CD8-positive, alpha-beta memory T cell (primary cell): ENCODE results near the gene GPR152. TPM values are rescaled to one million over a fixed set of nuclear protein-coding genes. Genes with fewer than 3 reads are reported as not detected.
"Not testable (repeated sequence)": the region's sequence is repeated elsewhere in the genome, so short reads cannot be mapped to it uniquely, and the experiment has no call there.

ENCODE experiments used
- CTCF ChIA-PET: fragments of 350-600 bp; sonication (Branson Sonifier 250); formaldehyde crosslinking; loops from one replicate; lab custom pipeline; 2021; ENCODE audit warnings: antibody characterized with exemption; lab: Charles Lee
- POLR2A ChIA-PET: fragments of 350-600 bp; sonication (Branson Sonifier 250); formaldehyde crosslinking; loops from one replicate; lab custom pipeline; 2021; ENCODE audit warnings: antibody characterized with exemption; lab: Charles Lee
- DNase-seq, 5 donors: peaks; one replicate each; pipeline versions ENCODE4 v3.0.0 to v3.0.0-alpha.2; 2020 to 2022; ENCODE audit warnings: mixed read lengths in 1 of 5
- H3K27ac ChIP-seq: one replicate; pipeline ENCODE4 v1.7.0; 2013; ENCODE audit warnings: low read depth, mild to moderate bottlenecking, low read length, moderate library complexity
- H3K27me3 ChIP-seq: 2 replicates; pipeline ENCODE4 v1.7.0; 2013; ENCODE audit warnings: low read length, mild to moderate bottlenecking; ENCODE audit not compliant: insufficient read depth, poor library complexity, severe bottlenecking
- H3K36me3 ChIP-seq: 2 replicates; pipeline ENCODE4 v1.7.0; 2013; ENCODE audit warnings: mild to moderate bottlenecking, low read length, moderate library complexity; ENCODE audit not compliant: insufficient read depth
- H3K4me1 ChIP-seq: 2 replicates; pipeline ENCODE4 v1.7.0; 2013; ENCODE audit warnings: mild to moderate bottlenecking, low read length, moderate library complexity; ENCODE audit not compliant: insufficient read depth
- H3K4me3 ChIP-seq: 2 replicates; pipeline ENCODE4 v1.7.0; 2013; ENCODE audit warnings: mild to moderate bottlenecking, low read length
- H3K9me3 ChIP-seq: 2 replicates; pipeline ENCODE4 v1.7.0; 2013; ENCODE audit warnings: mild to moderate bottlenecking, low read length
- H3K27ac Mint-ChIP-seq, 8 donors: one replicate each; pipeline ENCODE4 v1.8.0; 2020 to 2021; ENCODE audit warnings: mixed read lengths in 8 of 8, mild to moderate bottlenecking in 6 of 8, inconsistent platforms in 3 of 8, moderate library complexity in 3 of 8
- H3K27me3 Mint-ChIP-seq, 2 donors: one replicate each; pipeline ENCODE4 v1.8.0; 2020 to 2021; ENCODE audit warnings: mixed read lengths in 2 of 2, mild to moderate bottlenecking in 1 of 2, moderate library complexity in 1 of 2
- H3K36me3 Mint-ChIP-seq, 3 donors: one replicate each; pipeline ENCODE4 v1.8.0; 2020 to 2021; ENCODE audit warnings: mixed read lengths in 3 of 3, inconsistent platforms in 1 of 3, mild to moderate bottlenecking in 1 of 3
- H3K4me1 Mint-ChIP-seq, 3 donors: one replicate each; pipeline ENCODE4 v1.8.0; 2020 to 2021; ENCODE audit warnings: mixed read lengths in 3 of 3, inconsistent platforms in 1 of 3, mild to moderate bottlenecking in 1 of 3
- H3K4me3 Mint-ChIP-seq, 7 donors: one replicate each; pipeline ENCODE4 v1.8.0; 2020 to 2021; ENCODE audit warnings: mixed read lengths in 7 of 7, mild to moderate bottlenecking in 6 of 7, moderate library complexity in 4 of 7, inconsistent platforms in 2 of 7
- H3K9me3 Mint-ChIP-seq, 5 donors: one replicate each; pipeline ENCODE4 v1.8.0; 2020 to 2022; ENCODE audit warnings: mixed read lengths in 5 of 5, mild to moderate bottlenecking in 3 of 5, moderate library complexity in 2 of 5, inconsistent platforms in 1 of 5
- polyA plus RNA-seq: library from polyadenylated mRNA; unstranded; fragments of 300-500 nt; fragmentation: Illumina TruSeq; gene quantifications from one replicate; pipeline ENCODE4 v1.2.3, GENCODE V29; 2021
- total RNA-seq, 2 experiments: library from RNA; stranded (reverse); gene quantifications; one replicate each; pipeline ENCODE4 v1.2.3, GENCODE V29; 2021

Gene GPR152
- total and polyA plus RNA-seq, 3 experiments from 2014 or later: 0.87 TPM; not detected in 2

DNA sequence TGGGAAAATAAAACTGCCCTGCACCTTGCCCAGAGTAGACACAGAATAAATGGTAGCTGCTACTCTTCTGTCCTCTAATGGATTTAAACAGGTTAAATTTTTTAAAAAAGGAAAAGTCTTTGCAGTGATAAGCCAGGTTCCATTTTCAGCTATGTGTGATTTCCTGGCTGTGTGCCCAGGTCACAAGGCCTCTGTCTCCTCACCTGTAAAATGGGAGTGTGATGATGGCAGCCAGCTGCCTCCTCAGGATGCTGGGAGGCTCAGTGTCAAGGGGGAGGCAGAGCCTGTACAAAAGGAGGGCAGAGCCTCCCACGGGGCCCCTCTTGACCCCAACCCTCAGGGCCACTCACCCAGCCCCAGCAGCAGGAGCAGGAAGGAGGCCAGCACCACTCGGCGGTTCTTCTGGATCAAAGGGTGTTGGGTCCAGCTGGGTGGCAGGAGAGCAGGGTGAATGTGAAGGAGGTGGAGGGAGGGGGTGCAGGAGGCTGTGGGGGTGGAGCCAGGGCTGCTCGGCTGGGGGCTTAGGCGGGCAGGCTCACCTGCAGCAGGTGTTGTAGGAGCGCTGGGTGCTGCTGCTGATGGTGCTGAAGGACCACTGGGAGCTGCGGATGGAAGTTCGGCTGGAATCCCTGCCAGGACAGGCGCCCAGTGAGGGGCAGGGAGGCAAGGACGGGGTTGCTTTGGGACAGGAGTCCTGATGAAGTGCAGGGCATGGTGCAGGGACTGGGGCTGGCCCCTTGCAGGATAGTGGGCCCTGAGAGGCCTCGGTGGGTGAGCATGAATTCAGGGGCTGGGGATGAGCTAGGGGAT, 14.6 kb upstream of the GPR152 start:
- Mint-ChIP-seq H3K4me1 (peaks cover 11 to 48% (median 34%) of the 10 kb centered on the region in 3 donors), H3K27ac (peak overlapping the region; percentile 39 to 97 (median 73)), H3K36me3 (peaks cover 0 to 11% (median 0%) of the 10 kb centered on the region in 3 donors), H3K9me3 (no peaks in the 10 kb centered on the region), H3K27me3 (no peaks in the 10 kb centered on the region), H3K4me3 (peak overlapping the region; percentile 62 to 92 (median 88))
- Histone ChIP-seq H3K27me3 (no peaks in the 10 kb centered on the region), H3K36me3 (no peaks in the 10 kb centered on the region), H3K27ac (no peak overlapping the region), H3K4me1 (peaks cover 39% of the 10 kb centered on the region), H3K9me3 (no peaks in the 10 kb centered on the region), H3K4me3 (no peak overlapping the region)
- DNase-seq: no peak
- ChIA-PET CTCF (interaction anchor here (0.6 to 4.8 kb wide), 9 partner anchors 15 to 85 kb away, joined by 3 to 38 read pairs (median 5); partner anchors contain the start of genes GPR152, PITPNM1, PPP1CA and PTPRCAP), POLR2A (interaction anchor here (0.6 to 3.9 kb wide), 6 partner anchors 25 to 65 kb away, joined by 3 to 38 read pairs (median 13); partner anchors contain the start of genes PPP1CA, PTPRCAP and TBC1D10C)

DNA sequence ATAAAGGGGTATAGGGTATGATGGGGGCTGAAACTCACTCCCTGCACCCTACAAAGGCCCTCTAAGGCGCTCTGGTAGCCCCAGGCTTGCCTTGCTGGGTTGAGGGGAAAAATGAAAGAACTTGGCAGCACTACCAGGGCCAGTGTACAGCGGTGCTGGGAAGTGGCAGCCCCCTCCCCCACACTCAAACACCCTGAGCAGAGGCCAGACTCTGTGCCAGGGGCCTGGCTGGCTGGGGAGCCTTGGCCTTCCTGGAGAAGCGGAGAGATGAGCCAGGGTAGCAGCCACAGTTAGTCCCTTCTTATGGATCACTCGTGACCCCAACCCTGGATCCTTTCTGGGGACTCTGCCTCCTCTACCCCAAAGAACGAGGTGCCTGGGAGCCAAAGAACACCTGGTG, 13.8 kb upstream of the GPR152 start:
- H3K36me3 Mint-ChIP-seq: peaks cover 0 to 11% (median 0%) of the 10 kb centered on the region in 3 donors
- H3K4me3 Mint-ChIP-seq: peak overlapping the region in 2 of 7 donors; percentile 27 to 46
- Histone ChIP-seq H3K4me3 (no peak overlapping the region), H3K27ac (no peak overlapping the region), H3K36me3 (no peaks in the 10 kb centered on the region), H3K4me1 (peaks cover 39% of the 10 kb centered on the region), H3K27me3 (no peaks in the 10 kb centered on the region), H3K9me3 (no peaks in the 10 kb centered on the region)
- DNase-seq: no peak
- H3K4me1 Mint-ChIP-seq: peaks cover 11 to 48% (median 34%) of the 10 kb centered on the region in 3 donors
- no peaks in the 10 kb centered on the region for H3K27me3 Mint-ChIP-seq
- ChIA-PET POLR2A (interaction anchor here (0.6 kb wide), 2 partner anchors 22 to 26 kb away, joined by 3 read pairs; no protein-coding TSS in a partner anchor), CTCF (interaction anchor here (0.6 to 4.8 kb wide), 8 partner anchors 22 to 115 kb away, joined by 3 to 38 read pairs (median 5); partner anchors contain the start of genes PPP1CA and PTPRCAP)
- H3K9me3 Mint-ChIP-seq: no peaks in the 10 kb centered on the region
- peak overlapping the region in 1 of 8 donors; percentile 84 for H3K27ac Mint-ChIP-seq

DNA sequence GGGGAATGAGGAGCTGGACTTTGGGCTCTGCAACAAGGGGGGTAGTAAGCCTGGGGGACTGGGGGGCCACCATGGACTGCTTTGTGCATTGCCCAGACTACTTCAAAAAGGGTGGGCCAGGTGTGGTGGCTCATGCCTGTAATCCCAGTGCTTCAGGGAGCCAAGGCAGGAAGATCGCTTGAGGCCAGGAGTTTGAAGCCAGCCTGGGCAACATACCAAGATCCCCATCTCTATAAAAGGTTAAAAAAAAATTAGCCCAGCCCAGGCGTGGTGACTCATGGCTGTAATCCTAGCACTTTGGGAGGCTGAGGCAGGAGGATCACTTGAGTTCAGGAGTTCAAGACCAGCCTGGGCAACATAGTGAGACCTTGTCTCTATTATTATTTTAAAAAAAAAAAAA, 13.0 kb upstream of the GPR152 start:
- Histone ChIP-seq H3K4me3 (peak overlapping the region; percentile 57), H3K27ac (peak overlapping the region; percentile 79), H3K4me1 (peaks cover 39% of the 10 kb centered on the region)
- H3K4me3 Mint-ChIP-seq: peak overlapping the region; percentile 82 to 95 (median 86)
- peaks cover 11 to 48% (median 32%) of the 10 kb centered on the region in 3 donors for H3K4me1 Mint-ChIP-seq
- not testable (repeated sequence) for H3K27me3 ChIP-seq, H3K9me3 Mint-ChIP-seq, DNase-seq, H3K9me3 ChIP-seq, H3K36me3 ChIP-seq, H3K27me3 Mint-ChIP-seq
- peaks cover 0 to 11% (median 0%) of the 10 kb centered on the region in 3 donors for H3K36me3 Mint-ChIP-seq
- H3K27ac Mint-ChIP-seq: peak overlapping the region; percentile 78 to 97 (median 92)
- ChIA-PET POLR2A (interaction anchor here (0.6 to 1.8 kb wide), 9 partner anchors 21 to 226 kb away, joined by 3 to 17 read pairs (median 3); partner anchors contain the start of genes PPP1CA, PTPRCAP, RAD9A and RPS6KB2), CTCF (interaction anchor here (1.0 to 2.0 kb wide), 6 partner anchors 29 to 177 kb away, joined by 3 to 10 read pairs (median 5); partner anchors contain the start of genes ANKRD13D, PPP1CA and PTPRCAP)

DNA sequence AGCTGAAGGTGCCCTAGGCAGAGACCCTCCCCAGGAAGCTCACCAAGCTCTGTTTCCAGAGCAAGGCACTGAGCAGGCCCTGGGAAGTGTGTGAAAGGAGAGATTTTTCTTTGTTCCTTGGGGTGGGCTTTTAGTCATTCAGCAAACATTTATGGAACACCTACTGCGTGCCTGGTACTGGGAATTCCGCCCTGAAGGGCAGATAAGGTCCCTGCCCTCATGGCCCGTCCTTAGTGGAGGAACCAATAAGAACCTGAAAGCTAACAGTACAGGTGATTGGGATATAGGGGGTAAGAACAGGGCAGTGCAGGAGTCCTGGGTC, 12.6 kb upstream of the GPR152 start:
- Histone ChIP-seq H3K27me3 (no peaks in the 10 kb centered on the region), H3K4me1 (peaks cover 39% of the 10 kb centered on the region), H3K36me3 (no peaks in the 10 kb centered on the region), H3K4me3 (peak overlapping the region; percentile 57), H3K9me3 (no peaks in the 10 kb centered on the region), H3K27ac (peak overlapping the region; percentile 79)
- Mint-ChIP-seq H3K36me3 (peaks cover 0 to 11% (median 0%) of the 10 kb centered on the region in 3 donors), H3K4me3 (peak overlapping the region; percentile 82 to 95 (median 86)), H3K4me1 (peaks cover 11 to 48% (median 32%) of the 10 kb centered on the region in 3 donors), H3K27ac (peak overlapping the region; percentile 78 to 97 (median 92)), H3K9me3 (no peaks in the 10 kb centered on the region), H3K27me3 (no peaks in the 10 kb centered on the region)
- POLR2A ChIA-PET: interaction anchor here (0.6 to 1.8 kb wide), 10 partner anchors 19 to 225 kb away, joined by 3 to 17 read pairs (median 3); partner anchors contain the start of genes PPP1CA, PTPRCAP, RAD9A and RPS6KB2
- CTCF ChIA-PET: interaction anchor here (1.0 to 2.0 kb wide), 6 partner anchors 28 to 177 kb away, joined by 3 to 10 read pairs (median 5); partner anchors contain the start of genes ANKRD13D, PPP1CA and PTPRCAP
- no peak for DNase-seq

DNA sequence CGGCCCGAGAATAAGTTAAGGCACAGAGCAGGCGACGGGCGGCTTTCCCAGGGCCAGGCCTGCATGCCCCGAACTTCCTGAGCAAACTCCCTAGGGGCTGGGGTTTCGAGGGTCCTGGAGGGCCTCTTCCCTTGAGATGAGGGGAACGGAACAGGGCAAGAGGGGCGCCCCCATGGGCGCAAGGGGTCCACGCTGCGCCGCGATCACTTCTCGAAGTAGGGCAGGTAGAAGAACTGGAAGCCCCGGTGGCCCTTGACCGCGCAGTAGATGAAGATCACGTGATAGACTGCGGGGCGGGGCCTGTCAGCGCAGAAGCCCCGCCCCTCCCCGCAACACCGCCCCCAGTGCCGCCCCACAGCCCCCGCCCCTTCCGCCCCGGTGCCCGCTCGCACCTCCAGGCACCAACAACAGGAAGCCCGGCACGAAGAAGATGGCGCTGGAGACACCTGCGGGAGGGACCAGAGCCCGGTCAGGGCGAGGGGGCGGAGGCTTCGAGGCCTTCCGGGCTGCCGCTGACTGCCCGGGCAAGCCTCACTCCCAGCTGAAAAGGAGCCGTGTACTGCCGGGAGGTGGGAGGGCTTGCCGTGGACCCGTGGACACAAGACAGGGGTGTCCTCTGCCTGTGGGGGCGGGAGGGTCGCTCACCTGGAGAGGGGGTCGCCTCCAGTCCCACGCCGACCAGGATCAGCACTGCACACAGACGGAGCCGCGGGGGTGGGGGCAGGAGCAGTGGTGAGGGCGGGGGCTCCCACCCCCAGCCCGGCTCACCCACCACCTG, 12.1 kb upstream of the GPR152 start:
- H3K27me3 Mint-ChIP-seq: no peaks in the 10 kb centered on the region
- no peaks in the 10 kb centered on the region for H3K27me3 ChIP-seq
- H3K9me3 ChIP-seq: no peaks in the 10 kb centered on the region
- H3K9me3 Mint-ChIP-seq: no peaks in the 10 kb centered on the region
- ChIA-PET CTCF (interaction anchor here (1.4 to 2.0 kb wide), 5 partner anchors 28 to 176 kb away, joined by 3 to 10 read pairs (median 5); partner anchors contain the start of genes ANKRD13D, PPP1CA and PTPRCAP), POLR2A (interaction anchor here (0.6 to 1.8 kb wide), 10 partner anchors 20 to 225 kb away, joined by 3 to 17 read pairs (median 3); partner anchors contain the start of genes PPP1CA, PTPRCAP, RAD9A and RPS6KB2)
- H3K4me1 ChIP-seq: peaks cover 39% of the 10 kb centered on the region
- peak; percentile 90 to 96 (median 90) for DNase-seq
- H3K27ac ChIP-seq: peak overlapping the region; percentile 79
- H3K4me3 ChIP-seq: peak overlapping the region; percentile 58
- peaks cover 15 to 53% (median 36%) of the 10 kb centered on the region in 3 donors for H3K4me1 Mint-ChIP-seq
- peaks cover 0 to 11% (median 0%) of the 10 kb centered on the region in 3 donors for H3K36me3 Mint-ChIP-seq
- peak overlapping the region; percentile 78 to 97 (median 92) for H3K27ac Mint-ChIP-seq
- no peaks in the 10 kb centered on the region for H3K36me3 ChIP-seq
- H3K4me3 Mint-ChIP-seq: peak overlapping the region; percentile 82 to 95 (median 86)

DNA sequence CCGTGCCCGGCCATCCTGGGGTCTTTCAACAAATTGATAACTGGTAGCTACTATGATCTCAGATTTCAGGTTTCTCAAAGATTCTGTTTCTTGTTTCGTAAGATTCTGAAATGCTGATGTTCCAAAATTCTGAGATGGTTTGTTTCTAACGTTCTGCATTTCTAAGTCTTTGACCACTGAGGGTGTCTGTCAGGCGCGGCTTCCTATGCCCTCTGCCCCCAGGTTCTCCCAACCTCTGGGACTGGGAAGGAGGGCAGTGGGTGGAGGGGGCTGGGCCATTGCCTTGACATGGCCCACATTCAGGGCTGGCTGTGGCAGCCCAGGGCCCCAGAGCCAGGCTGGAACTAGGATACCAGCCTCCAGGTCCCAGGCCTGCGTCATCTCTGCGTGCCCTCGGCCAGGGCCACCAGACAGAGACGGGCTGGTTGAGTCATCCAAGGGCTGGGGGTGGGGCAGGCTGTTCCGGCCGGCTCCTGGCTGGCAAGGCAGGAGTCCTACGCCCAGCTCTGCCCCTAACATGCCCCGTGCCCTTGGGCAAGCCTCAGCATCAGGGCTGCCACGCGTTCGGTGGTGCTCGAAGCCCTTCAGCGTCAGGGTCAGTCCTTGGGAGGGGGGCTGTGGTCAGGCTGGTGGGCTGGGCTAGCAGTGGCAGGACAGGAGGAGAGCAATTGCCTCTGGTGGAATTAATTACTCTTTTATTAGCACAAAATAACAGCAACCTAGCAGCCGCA, 11.3 kb upstream of the GPR152 start:
- peak overlapping the region; percentile 58 for H3K4me3 ChIP-seq
- H3K27me3 ChIP-seq: no peaks in the 10 kb centered on the region
- peaks cover 39% of the 10 kb centered on the region for H3K4me1 ChIP-seq
- Mint-ChIP-seq H3K4me3 (peak overlapping the region in 5 of 7 donors; percentile 84 to 95 (median 88)), H3K27me3 (no peaks in the 10 kb centered on the region), H3K36me3 (peaks cover 0 to 11% (median 0%) of the 10 kb centered on the region in 3 donors), H3K27ac (peak overlapping the region; percentile 78 to 94 (median 92)), H3K9me3 (no peaks in the 10 kb centered on the region), H3K4me1 (peaks cover 15 to 49% (median 32%) of the 10 kb centered on the region in 3 donors)
- peak overlapping the region; percentile 78 for H3K27ac ChIP-seq
- no peaks in the 10 kb centered on the region for H3K9me3 ChIP-seq
- DNase-seq: no peak
- ChIA-PET CTCF (interaction anchor here (1.9 kb wide), 1 partner anchor 175 kb away, joined by 4 read pairs; the partner anchor contains the start of gene ANKRD13D), POLR2A (no interaction called here)
- no peaks in the 10 kb centered on the region for H3K36me3 ChIP-seq
